ENCODE measurements around the gene SACM1L. TPM values are rescaled to one million over a fixed set of nuclear protein-coding genes. Genes with fewer than 3 reads are reported as not detected.
"Not testable (repeated sequence)": the region's sequence is repeated elsewhere in the genome, so short reads cannot be mapped to it uniquely, and the experiment has no call there.

Gene SACM1L
- total RNA-seq, 6 experiments from 2014 or later = 43.9 to 51.3 (median 47.8) TPM

GRCh38 chr3:45693941-45694521 is 4.8 kb downstream of the SACM1L start:
- DNase-seq = no peak
- Mint-ChIP-seq H3K36me3 (ENCODE audit: low read depth) (peaks cover 24% of the 10 kb centered on the region), H3K27ac (no peak overlapping the region), H3K4me1 (ENCODE audit: low read depth) (peaks cover 50% of the 10 kb centered on the region), H3K27me3 (ENCODE audit: insufficient read depth) (peaks cover 5% of the 10 kb centered on the region), H3K4me3 (no peak overlapping the region), H3K9me3 (peaks cover 2% of the 10 kb centered on the region)
- TF ChIP-seq, protein P1, sequence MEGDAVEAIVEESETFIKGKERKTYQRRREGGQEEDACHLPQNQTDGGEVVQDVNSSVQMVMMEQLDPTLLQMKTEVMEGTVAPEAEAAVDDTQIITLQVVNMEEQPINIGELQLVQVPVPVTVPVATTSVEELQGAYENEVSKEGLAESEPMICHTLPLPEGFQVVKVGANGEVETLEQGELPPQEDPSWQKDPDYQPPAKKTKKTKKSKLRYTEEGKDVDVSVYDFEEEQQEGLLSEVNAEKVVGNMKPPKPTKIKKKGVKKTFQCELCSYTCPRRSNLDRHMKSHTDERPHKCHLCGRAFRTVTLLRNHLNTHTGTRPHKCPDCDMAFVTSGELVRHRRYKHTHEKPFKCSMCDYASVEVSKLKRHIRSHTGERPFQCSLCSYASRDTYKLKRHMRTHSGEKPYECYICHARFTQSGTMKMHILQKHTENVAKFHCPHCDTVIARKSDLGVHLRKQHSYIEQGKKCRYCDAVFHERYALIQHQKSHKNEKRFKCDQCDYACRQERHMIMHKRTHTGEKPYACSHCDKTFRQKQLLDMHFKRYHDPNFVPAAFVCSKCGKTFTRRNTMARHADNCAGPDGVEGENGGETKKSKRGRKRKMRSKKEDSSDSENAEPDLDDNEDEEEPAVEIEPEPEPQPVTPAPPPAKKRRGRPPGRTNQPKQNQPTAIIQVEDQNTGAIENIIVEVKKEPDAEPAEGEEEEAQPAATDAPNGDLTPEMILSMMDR (IDR thresholded peaks at IDR 0.05) = peak; percentile 26; the same call in 1 of the 2 replicates

DNA sequence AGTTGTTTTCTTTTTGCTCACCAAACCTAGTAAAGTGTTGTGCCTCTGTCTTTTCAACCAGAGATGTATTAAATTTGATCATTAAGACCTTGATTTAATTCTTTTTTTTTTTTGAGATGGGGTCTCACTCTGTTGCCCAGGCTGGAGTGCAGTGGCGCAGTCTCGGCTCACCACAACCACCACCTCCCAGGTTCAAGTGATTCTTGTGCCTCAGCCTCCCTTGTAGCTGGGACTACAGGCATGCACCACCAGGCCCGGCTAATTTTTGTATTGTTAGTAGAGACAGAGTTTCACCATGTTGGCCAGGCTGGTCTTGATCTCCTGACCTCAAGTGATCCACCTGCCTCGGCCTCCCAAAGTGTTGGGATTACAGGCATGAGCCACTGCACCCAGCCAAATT is 6.0 kb downstream of the SACM1L start:
- Mint-ChIP-seq H3K4me1 (ENCODE audit: low read depth) (peaks cover 50% of the 10 kb centered on the region), H3K36me3 (ENCODE audit: low read depth) (peaks cover 24% of the 10 kb centered on the region)
- not testable (repeated sequence) for H3K27ac Mint-ChIP-seq; H3K4me3 Mint-ChIP-seq; H3K9me3 Mint-ChIP-seq; H3K27me3 Mint-ChIP-seq (ENCODE audit: insufficient read depth); DNase-seq

DNA sequence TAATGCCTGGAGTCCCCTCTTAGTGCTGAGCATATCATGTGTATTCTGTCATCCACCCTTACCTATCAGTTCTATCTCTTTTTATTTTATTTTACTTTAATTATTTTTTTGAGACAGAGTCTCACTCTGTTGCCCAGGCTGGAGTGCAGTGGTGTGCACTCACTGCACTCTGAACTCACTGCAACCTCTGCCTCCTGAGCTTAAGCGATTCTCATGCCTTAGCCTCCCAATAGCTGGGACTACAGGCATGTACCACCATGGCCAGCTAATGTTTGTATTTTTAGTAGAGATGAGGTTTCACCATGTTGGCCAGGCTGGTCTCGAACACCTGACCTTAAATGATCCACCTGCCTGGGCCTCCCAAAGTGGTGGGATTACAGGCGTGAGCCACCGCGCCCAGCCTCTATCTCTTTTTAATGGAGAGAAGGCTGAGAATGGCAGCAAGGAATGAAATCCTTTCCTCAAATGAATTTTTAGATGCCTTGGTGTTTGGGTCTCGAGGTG is 11.4 kb downstream of the SACM1L start:
- peaks cover 28% of the 10 kb centered on the region for H3K4me1 Mint-ChIP-seq (ENCODE audit: low read depth)
- no peak overlapping the region for H3K27ac Mint-ChIP-seq
- no peaks in the 10 kb centered on the region for H3K27me3 Mint-ChIP-seq (ENCODE audit: insufficient read depth)
- H3K4me3 Mint-ChIP-seq = no peak overlapping the region
- TF ChIP-seq, protein P1 (IDR thresholded peaks at IDR 0.05) = no peak
- DNase-seq = no peak
- no peaks in the 10 kb centered on the region for H3K9me3 Mint-ChIP-seq
- H3K36me3 Mint-ChIP-seq (ENCODE audit: low read depth) = peaks cover 5% of the 10 kb centered on the region; the same call in 1 of the 2 replicates

DNA sequence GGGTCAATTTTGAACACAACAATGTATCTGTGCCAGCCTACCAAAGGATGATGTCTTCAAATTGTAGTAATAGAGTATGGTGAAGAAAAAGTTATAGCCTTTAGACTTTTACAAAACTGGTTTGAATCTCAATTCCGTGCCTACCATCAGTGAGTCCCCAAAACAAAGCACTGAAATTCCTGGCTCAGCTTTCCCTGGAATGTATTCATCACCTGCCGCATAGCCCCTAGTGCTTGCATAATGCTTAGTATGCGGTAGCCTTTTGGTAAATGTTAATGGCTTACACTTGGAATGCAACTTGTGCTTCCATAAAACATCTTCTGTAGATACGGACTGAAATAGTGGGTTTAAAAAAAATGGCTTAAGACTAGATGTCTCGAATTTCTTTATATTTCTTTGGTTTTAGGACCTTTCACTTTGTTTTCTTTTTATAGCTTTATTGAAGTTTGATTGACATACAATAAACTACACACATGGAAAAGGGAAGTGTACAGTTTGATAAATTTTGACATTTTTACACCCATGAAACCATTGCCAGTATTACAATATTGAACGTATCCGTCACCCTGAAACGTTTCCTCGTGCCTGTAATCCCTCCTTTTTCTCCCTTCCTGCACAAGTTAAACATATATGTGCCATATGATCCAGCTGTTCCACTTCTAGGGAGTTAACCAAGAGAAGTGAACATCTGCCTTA is 12.1 kb downstream of the SACM1L start:
- no peak for DNase-seq
- H3K27ac Mint-ChIP-seq = no peak overlapping the region
- H3K4me3 Mint-ChIP-seq = no peak overlapping the region
- H3K4me1 Mint-ChIP-seq (ENCODE audit: low read depth) = peaks cover 34% of the 10 kb centered on the region
- H3K9me3 Mint-ChIP-seq = no peaks in the 10 kb centered on the region
- TF ChIP-seq, protein P1 (IDR thresholded peaks at IDR 0.05) = no peak
- H3K36me3 Mint-ChIP-seq (ENCODE audit: low read depth) = no peaks in the 10 kb centered on the region; the same call in 1 of the 2 replicates
- H3K27me3 Mint-ChIP-seq (ENCODE audit: insufficient read depth) = no peaks in the 10 kb centered on the region

DNA sequence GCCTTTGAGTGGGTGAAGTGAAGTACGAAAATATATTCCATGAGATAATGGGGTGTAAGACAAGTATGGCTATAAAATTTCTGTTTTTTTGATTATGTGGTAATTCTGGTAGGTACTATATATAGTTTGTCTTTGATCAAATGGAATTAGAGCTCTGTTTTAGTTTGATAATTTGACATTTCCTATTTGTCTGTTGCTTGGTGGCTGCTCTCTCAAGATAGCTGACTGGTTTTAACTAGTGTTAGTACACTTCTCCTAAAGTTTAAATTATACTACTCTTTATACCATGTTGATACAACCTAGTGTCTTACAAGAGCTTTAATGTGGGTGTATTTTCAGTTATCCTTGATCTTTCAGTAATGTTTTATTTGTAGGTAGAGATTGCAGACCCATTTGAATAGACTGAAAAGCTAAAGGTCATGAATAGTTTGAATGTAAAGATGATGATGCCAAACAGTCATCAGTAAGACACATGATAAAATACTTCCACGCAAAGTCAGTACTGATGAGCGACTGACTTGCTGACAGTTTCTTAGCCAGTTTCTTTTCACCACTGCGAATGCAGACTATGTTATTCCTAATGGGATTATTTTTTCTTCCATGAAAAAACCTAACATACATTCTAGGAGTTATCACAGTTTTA is 15.2 kb downstream of the SACM1L start:
- no peak for DNase-seq
- Mint-ChIP-seq H3K9me3 (no peaks in the 10 kb centered on the region), H3K4me3 (no peak overlapping the region), H3K4me1 (ENCODE audit: low read depth) (peaks cover 35% of the 10 kb centered on the region), H3K36me3 (ENCODE audit: low read depth) (peaks cover 13% of the 10 kb centered on the region), H3K27ac (no peak overlapping the region), H3K27me3 (ENCODE audit: insufficient read depth) (no peaks in the 10 kb centered on the region)
- TF ChIP-seq, protein P1 (IDR thresholded peaks at IDR 0.05) = no peak

Measured in HFFc6 (cell line).